Tibial nerve (tissue), 4 donors: ENCODE results near the gene BOLA2B. TPM values are rescaled to one million over a fixed set of nuclear protein-coding genes. Genes with fewer than 3 reads are reported as not detected.
"Not testable (repeated sequence)": the region's sequence is repeated elsewhere in the genome, so short reads cannot be mapped to it uniquely, and the experiment has no call there.

Experiments used
- DNase-seq, 2 donors: peaks; one replicate each; pipeline ENCODE4 v3.0.0-alpha.2; 2019; ENCODE audit warnings: low spot score in 2 of 2
- H3K27ac ChIP-seq, 4 donors: fragments of 200-600 bp; sonication (generic) in 3 of 4; one replicate each; pipeline ENCODE4 v1.5.1; 2017 to 2019; ENCODE audit warnings: mild to moderate bottlenecking in 1 of 4
- H3K27me3 ChIP-seq, 2 donors: fragments of 200-600 bp; sonication (generic) in 1 of 2; one replicate each; pipeline versions ENCODE4 v1.5.1 to v1.6.0; 2017 to 2019
- H3K36me3 ChIP-seq, 3 donors: fragments of 200-600 bp; sonication (generic); one replicate each; pipeline ENCODE4 v1.5.1; 2018 to 2019
- H3K4me1 ChIP-seq, 4 donors: fragments of 200-600 bp; sonication (generic) in 3 of 4; one replicate each; pipeline ENCODE4 v1.5.1; 2017 to 2019
- H3K4me3 ChIP-seq, 4 donors: fragments of 200-600 bp; sonication (generic) in 3 of 4; one replicate each; pipeline ENCODE4 v1.5.1; 2017 to 2019; ENCODE audit warnings: mild to moderate bottlenecking in 1 of 4, moderate library complexity in 1 of 4
- H3K9me3 ChIP-seq, 4 donors: fragments of 200-600 bp; sonication (generic) in 3 of 4; one replicate each; pipeline ENCODE4 v1.5.1; 2017 to 2019
- WGBS, 2 donors: methylation state at CpG; one replicate each; pipeline ENCODE4 v1.1.5; 2018; 5-methylcytosine and 5-hydroxymethylcytosine counted together
- total RNA-seq, 4 donors: library from RNA; depleted of rRNA; stranded (reverse); fragments of >200 nt; gene quantifications; one replicate each; pipeline ENCODE4 v1.1.0, GENCODE V29; 2016

The BOLA2B gene
- total RNA-seq: 100 to 1,000 TPM; 218 to 491 (median 322) TPM

DNA sequence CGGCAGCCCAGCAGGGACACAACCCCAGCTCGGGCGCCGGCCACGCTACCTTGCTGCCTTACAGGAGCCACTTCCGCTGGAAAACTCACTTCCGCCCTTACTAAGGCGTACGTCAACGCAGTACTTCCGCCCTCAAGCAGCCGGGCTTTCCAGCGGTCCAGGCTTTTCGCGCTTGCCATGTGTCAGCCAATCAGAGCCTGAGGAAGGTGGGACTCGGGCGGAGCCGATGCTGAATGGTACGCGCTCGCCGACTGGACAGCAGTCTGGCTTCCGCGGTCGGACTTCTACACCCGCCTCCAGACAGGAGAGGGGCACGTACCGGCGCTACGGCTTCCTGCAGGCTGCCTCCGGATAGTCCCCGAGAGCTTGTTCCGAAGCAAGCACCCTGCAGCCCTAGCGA is at the start of gene BOLA2B, which contains the start of gene SLX1A:
Gene BOLA2B (minus strand): TSS at position 52 of the 400 bp plus-strand sequence. CDS start 71 bp downstream, outside the sequence.
Gene SLX1A (plus strand): TSS at position 261 of the 400 bp plus-strand sequence. CDS start 210 bp downstream, outside the sequence.
- not testable (repeated sequence) for H3K4me1 ChIP-seq, H3K9me3 ChIP-seq, H3K36me3 ChIP-seq, H3K27me3 ChIP-seq, DNase-seq
- Histone ChIP-seq H3K27ac (peak within 1 kb of the TSS in 1 of 4 donors; percentile 72), H3K4me3 (peak within 1 kb of the TSS in 3 of 4 donors; percentile 33 to 51 (median 47))
- no CpG with 5 or more reads among the region's 34 CpGs for WGBS, 2 donors

- WGBS, 2 donors: 87 to 100% methylated on average over 1 to 3 of the region's 5 CpGs
- DNase-seq: peak in 1 of 2 donors; percentile 8
- H3K9me3 ChIP-seq, H3K27ac ChIP-seq, H3K4me1 ChIP-seq, H3K36me3 ChIP-seq, H3K4me3 ChIP-seq, H3K27me3 ChIP-seq: not testable (repeated sequence)
Observed at GRCh38 chr16:30217082-30217481, 23.6 kb upstream of the BOLA2B start.

- H3K36me3 ChIP-seq, H3K4me1 ChIP-seq, DNase-seq, H3K9me3 ChIP-seq, H3K4me3 ChIP-seq, H3K27me3 ChIP-seq, H3K27ac ChIP-seq: not testable (repeated sequence)
- WGBS, 2 donors: no CpG with 5 or more reads among the region's 4 CpGs
Observed at GRCh38 chr16:30211414-30211813, 17.9 kb upstream of the BOLA2B start.

DNA sequence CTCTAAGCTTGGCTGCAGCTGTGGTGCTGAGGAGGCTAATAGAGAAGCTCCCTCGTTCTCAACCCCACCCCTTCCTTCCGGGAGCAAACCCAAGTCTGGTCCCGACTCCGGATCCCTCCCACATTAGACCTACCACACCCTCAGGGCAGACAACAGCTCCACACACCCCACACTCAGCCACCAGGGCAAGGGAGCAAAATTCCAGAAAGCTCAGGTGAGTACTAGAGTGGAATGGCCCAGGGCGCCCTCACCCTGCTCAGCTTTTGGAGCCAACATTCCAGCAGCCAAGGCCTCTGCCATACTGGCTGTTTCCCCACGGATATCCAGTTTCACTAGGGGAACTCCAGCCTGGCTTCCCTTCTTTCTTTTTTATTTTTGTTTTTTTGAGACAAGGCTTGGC is 15.6 kb upstream of the BOLA2B start:
- H3K27me3 ChIP-seq, H3K9me3 ChIP-seq, H3K4me1 ChIP-seq, H3K4me3 ChIP-seq, H3K36me3 ChIP-seq, H3K27ac ChIP-seq: not testable (repeated sequence)
- WGBS, 2 donors: 0 to 17% methylated on average over 1 to 2 of the region's 6 CpGs
- DNase-seq: peak in 1 of 2 donors; percentile 19

DNA sequence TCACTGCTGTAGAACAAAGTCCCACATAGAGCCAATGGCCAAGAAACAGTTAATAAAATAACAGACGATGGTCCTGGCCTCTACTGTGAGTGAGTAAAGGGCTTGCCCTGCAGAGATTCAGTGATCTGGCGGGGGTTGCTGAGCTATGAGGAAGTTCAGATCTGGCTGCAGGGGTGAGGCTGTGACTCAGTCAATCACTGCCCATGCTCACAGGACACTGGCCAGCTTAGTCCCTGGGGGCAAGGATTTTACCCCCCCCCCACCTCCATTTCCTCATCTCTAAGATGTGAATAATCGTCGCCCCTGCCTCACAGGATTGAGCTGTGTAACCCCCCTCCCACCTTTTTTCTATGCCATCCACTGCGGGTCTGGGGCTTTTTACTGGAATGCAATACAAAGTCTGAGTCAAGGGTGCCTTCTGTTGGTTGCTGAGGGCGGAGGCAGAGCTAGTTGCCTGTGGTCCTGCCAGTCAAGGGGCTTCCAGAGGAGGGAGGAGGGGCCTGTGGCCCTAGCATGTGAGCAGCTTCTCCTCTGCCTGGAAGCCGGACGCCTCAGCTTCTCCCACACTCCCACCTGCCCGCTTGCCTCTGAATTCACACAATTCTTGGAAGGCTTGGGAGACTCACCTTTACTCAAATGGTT is 13.7 kb upstream of the BOLA2B start:
- not testable (repeated sequence) for H3K27ac ChIP-seq, H3K9me3 ChIP-seq, H3K36me3 ChIP-seq, H3K4me3 ChIP-seq, H3K4me1 ChIP-seq, H3K27me3 ChIP-seq, DNase-seq
- WGBS, 2 donors: 0% methylated on average over 1 of the region's 9 CpGs; no CpG with 5 or more reads in 1 of the 2 donors

GRCh38 chr16:30206252-30206651 is 12.8 kb upstream of the BOLA2B start:
- not testable (repeated sequence) for DNase-seq, H3K9me3 ChIP-seq, H3K27ac ChIP-seq, H3K4me1 ChIP-seq, H3K27me3 ChIP-seq, H3K36me3 ChIP-seq
- H3K4me3 ChIP-seq: peak overlapping the region; percentile 26 to 54 (median 52)
- WGBS, 2 donors: no CpG with 5 or more reads among the region's 33 CpGs

DNA sequence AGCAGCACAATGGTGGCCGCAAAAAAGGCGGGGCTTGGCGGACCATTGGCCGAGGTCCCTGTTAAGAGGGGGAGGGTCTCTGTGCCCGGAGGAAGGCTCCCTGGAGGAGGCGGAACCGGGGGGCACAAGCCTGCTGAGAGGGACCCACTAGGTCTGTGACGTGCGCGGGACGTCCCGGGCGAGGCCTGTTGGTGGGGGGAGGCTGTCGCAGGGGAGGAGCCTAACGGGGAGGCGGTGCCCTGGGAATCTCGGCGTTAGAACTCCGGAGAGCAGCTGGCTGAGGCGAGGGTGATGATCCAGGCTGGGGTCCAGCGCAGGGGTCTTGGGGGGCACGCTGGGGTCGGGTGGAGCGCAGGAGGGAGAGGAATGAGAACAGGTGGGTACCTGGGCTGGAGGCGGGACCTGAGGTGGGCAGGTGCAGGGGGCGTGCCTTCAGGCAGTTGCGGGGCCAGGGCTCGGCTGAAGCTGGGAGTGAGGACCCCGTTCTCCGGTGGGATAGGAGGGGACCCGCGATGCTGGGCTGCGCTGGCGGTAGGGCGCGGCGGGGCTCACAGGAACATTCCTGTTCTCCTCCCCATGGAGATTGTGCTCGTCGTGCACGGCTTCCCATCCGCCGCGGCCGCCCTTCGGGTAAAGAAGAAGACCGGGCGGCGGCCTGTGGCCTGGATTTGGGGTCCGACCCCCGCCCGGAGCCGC is 12.2 kb upstream of the BOLA2B start:
- DNase-seq: peak in 1 of 2 donors; percentile 7

GRCh38 chr16:30199608-30200343 is 6.3 kb upstream of the BOLA2B start:
- WGBS, 2 donors: no CpG with 5 or more reads among the region's 15 CpGs
- not testable (repeated sequence) for H3K4me1 ChIP-seq, H3K36me3 ChIP-seq, H3K27me3 ChIP-seq, H3K4me3 ChIP-seq, DNase-seq, H3K9me3 ChIP-seq, H3K27ac ChIP-seq

More for the DNA sequence above, 12.2 kb upstream of the BOLA2B start:
- WGBS, 2 donors: 0% methylated on average over 10 to 11 of the region's 52 CpGs
- H3K9me3 ChIP-seq, H3K4me1 ChIP-seq, H3K36me3 ChIP-seq, H3K27ac ChIP-seq, H3K27me3 ChIP-seq: not testable (repeated sequence)
- peak overlapping the region; percentile 26 to 54 (median 52) for H3K4me3 ChIP-seq

DNA sequence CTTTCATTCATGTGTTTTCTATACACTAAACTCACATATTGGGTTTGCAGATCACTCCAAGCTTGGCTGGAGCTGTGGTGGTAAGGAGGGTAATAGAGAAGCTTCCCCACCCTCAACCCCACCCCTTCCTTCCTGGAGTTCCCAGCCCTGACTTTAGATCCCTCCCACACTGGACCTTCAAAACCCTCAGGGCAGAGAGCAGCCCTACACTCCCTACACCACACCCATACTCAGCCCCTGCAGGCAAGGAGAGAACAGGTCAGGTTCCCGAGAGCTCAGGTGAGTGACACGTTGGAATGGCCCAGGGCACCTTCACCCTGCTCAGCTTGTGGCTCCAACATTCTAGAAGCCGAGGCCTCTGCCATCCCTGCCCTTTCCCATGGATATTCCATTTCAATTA is 5.6 kb upstream of the BOLA2B start, which contains the start of gene SULT1A3:
Gene SULT1A3 (plus strand): TSS at position 207 of the 400 bp plus-strand sequence. CDS start 1,474 bp downstream, outside the sequence.
- H3K36me3 ChIP-seq, H3K4me3 ChIP-seq, H3K9me3 ChIP-seq, DNase-seq, H3K4me1 ChIP-seq, H3K27ac ChIP-seq, H3K27me3 ChIP-seq: not testable (repeated sequence)
- WGBS, 2 donors: no CpG with 5 or more reads among the region's 3 CpGs

- not testable (repeated sequence) for H3K4me1 ChIP-seq, H3K36me3 ChIP-seq, H3K27ac ChIP-seq, H3K9me3 ChIP-seq, DNase-seq, H3K4me3 ChIP-seq, H3K27me3 ChIP-seq
- WGBS, 2 donors: 83% methylated on average over 1 of the region's 2 CpGs; no CpG with 5 or more reads in 1 of the 2 donors
Observed at GRCh38 chr16:30197001-30197400, 3.5 kb upstream of the BOLA2B start.

DNA sequence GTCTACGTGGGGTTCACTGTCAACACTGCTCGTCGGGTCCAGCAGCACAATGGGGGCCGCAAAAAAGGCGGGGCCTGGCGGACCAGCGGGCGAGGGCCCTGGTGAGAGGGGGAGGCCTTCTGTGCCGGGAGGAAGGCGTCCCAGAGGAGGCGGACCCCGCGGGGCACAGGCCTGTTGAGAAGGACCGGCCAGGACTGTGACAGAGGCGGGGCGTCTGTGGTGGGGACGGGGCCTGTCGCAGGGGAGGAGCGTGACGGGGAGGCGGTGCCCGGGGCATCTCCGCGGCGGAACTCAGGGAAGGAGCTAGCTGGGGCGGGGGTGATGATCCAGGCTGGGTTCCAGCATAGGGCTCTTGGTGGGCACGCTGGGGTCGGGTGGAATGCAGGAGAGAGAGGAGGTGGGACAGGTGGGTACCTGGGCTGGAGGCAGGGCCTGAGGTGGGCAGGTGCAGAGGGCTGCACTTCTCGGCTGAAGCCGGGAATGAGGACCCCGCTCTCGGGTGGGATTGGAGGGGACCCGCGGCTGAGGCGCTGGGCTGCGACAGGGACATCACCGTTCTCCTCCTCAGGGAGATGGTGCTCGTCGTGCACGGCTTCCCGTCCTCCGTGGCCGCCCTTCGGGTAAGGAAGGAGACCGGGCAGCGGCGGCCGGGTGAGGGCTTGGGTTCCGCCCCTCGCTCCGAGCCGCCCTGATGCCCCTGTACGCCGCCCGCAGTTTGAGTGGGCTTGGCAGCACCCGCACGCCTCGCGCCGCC is 883 bp upstream of the BOLA2B start:
- not testable (repeated sequence) for H3K9me3 ChIP-seq, H3K36me3 ChIP-seq, H3K27me3 ChIP-seq, H3K4me1 ChIP-seq, DNase-seq
- 6% methylated on average over 18 of the region's 60 CpGs; no CpG with 5 or more reads in 1 of the 2 donors for WGBS, 2 donors
- Histone ChIP-seq H3K4me3 (peak overlapping the region in 3 of 4 donors; percentile 33 to 51 (median 47)), H3K27ac (peak overlapping the region in 1 of 4 donors; percentile 72)

DNA sequence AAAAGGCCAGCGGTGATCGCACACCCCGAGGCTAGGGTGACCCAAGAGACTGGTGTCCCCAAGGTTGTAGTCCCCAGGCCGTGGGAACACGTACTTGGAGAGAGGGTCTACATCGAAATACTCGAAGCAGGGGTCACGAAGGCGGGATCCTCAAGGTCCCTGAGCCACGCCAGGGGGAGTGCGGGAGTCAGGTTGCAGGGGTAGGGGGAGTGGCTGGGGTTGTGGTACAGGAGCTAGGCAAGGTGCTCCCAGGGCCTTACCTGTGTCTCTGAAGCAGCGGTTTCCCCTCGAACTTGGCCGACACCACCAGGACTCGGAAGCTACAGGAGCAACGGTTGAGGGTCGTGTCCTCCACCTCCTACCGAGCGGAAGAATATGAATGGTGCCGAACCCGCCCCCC is 368 bp downstream of the BOLA2B start:
- no CpG with 5 or more reads among the region's 21 CpGs for WGBS, 2 donors

More for the DNA sequence above, 368 bp downstream of the BOLA2B start:
- H3K27me3 ChIP-seq, H3K4me3 ChIP-seq, H3K27ac ChIP-seq, H3K36me3 ChIP-seq, H3K4me1 ChIP-seq, H3K9me3 ChIP-seq, DNase-seq: not testable (repeated sequence)
